ENCODE measurements around the gene TMEM176A.

Gene TMEM176A

GRCh38 chr7:150828384-150828783 lies 27.8 kb downstream of the TMEM176A start:
- Histone ChIP-seq H3K4me1 (ENCODE audit: control insufficient read depth, insufficient read depth, low read length) (peaks cover 21% of the 10 kb centered on the region), H3K9me3 (ENCODE audit: control insufficient read depth, low read length) (no peaks in the 10 kb centered on the region), H3K9ac (ENCODE audit: low read length) (no peak overlapping the region), H3K4me3 (ENCODE audit: low read length) (no peak overlapping the region), H3K27me3 (ENCODE audit: control insufficient read depth, insufficient read depth, low read length) (peaks cover 6% of the 10 kb centered on the region), H3K36me3 (ENCODE audit: control insufficient read depth, insufficient read depth, low read length) (no peaks in the 10 kb centered on the region)

- Histone ChIP-seq H3K27me3 (ENCODE audit: control insufficient read depth, insufficient read depth, low read length) (peaks cover 6% of the 10 kb centered on the region), H3K4me3 (ENCODE audit: low read length) (no peak overlapping the region), H3K4me1 (ENCODE audit: control insufficient read depth, insufficient read depth, low read length) (peaks cover 21% of the 10 kb centered on the region), H3K36me3 (ENCODE audit: control insufficient read depth, insufficient read depth, low read length) (no peaks in the 10 kb centered on the region), H3K9me3 (ENCODE audit: control insufficient read depth, low read length) (no peaks in the 10 kb centered on the region), H3K9ac (ENCODE audit: low read length) (no peak overlapping the region)
These were observed 28.9 kb downstream of the TMEM176A start for GRCh38 chr7:150829426-150829825.

DNA sequence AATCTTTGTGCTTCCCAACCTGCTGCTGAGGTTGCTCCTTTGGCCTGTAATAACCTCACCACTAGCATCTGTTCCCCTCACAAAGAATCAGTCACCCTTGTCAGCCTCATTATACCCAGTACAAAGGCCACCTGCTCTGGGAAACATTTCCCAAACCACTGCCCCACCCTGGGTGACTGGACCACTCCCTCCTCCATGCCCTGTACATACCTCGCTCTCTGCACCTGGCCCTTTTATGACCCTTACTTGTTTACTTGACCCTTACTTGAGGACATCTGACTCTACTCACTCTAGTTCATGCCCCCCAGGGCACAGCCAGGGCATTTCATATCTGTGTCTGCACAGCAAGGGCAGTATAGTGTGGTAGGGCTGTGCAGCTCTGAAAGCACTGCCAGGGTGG lies 30.4 kb downstream of the TMEM176A start:
- H3K9ac ChIP-seq (ENCODE audit: low read length), result no peak overlapping the region

DNA sequence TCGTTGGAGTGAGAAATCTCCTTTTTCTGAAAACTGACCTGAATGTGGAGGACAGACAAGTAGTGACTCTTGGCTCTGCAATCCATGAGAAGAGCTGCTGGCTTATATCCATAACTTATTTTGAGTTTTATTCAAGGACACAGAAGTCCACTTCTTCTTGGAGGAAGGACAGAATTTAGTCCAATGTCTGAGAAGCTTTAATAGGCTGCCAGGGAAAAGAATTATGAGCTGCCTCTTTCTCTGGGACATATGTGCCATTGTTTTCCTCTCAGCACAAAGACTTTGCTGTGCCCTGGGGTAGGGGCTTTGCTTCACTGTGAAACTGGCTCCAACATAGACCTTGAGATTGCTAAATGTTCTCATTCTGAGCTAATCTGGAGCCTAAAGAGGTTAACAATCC lies 31.3 kb downstream of the TMEM176A start:
- peaks cover 6% of the 10 kb centered on the region for H3K27me3 ChIP-seq (ENCODE audit: control insufficient read depth, insufficient read depth, low read length)
- H3K4me3 ChIP-seq (ENCODE audit: low read length), result no peak overlapping the region
- H3K4me1 ChIP-seq (ENCODE audit: control insufficient read depth, insufficient read depth, low read length), result peaks cover 13% of the 10 kb centered on the region
- no peaks in the 10 kb centered on the region for H3K9me3 ChIP-seq (ENCODE audit: control insufficient read depth, low read length)
- no peak overlapping the region for H3K9ac ChIP-seq (ENCODE audit: low read length)
- H3K36me3 ChIP-seq (ENCODE audit: control insufficient read depth, insufficient read depth, low read length), result no peaks in the 10 kb centered on the region

More for the DNA sequence above, 30.4 kb downstream of the TMEM176A start:
- Histone ChIP-seq H3K36me3 (ENCODE audit: control insufficient read depth, insufficient read depth, low read length) (no peaks in the 10 kb centered on the region), H3K4me3 (ENCODE audit: low read length) (no peak overlapping the region), H3K4me1 (ENCODE audit: control insufficient read depth, insufficient read depth, low read length) (peaks cover 21% of the 10 kb centered on the region), H3K27me3 (ENCODE audit: control insufficient read depth, insufficient read depth, low read length) (peaks cover 6% of the 10 kb centered on the region), H3K9me3 (ENCODE audit: control insufficient read depth, low read length) (no peaks in the 10 kb centered on the region)

DNA sequence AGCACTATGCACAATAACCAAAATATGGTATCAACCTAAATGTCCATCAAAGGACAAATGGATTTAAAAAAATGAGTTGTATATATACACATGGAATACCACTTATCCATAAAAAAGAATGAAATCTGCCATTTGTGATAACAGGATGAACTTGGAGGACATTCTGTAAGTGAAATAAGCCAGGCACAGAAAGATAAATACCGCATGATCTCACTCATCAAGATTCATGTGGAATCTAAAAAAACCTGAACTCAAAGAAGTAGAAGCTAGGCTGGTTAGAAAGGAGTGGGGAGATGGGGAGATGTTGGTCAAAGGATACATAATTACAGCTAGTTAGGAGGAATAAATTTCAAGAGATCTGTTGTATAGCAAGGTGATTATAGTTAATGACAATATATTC lies 34.5 kb downstream of the TMEM176A start:
- Histone ChIP-seq H3K4me3 (ENCODE audit: low read length) (no peak overlapping the region), H3K9ac (ENCODE audit: low read length) (no peak overlapping the region), H3K36me3 (ENCODE audit: control insufficient read depth, insufficient read depth, low read length) (no peaks in the 10 kb centered on the region), H3K27me3 (ENCODE audit: control insufficient read depth, insufficient read depth, low read length) (peaks cover 6% of the 10 kb centered on the region), H3K9me3 (ENCODE audit: control insufficient read depth, low read length) (no peaks in the 10 kb centered on the region), H3K4me1 (ENCODE audit: control insufficient read depth, insufficient read depth, low read length) (peaks cover 13% of the 10 kb centered on the region)

DNA sequence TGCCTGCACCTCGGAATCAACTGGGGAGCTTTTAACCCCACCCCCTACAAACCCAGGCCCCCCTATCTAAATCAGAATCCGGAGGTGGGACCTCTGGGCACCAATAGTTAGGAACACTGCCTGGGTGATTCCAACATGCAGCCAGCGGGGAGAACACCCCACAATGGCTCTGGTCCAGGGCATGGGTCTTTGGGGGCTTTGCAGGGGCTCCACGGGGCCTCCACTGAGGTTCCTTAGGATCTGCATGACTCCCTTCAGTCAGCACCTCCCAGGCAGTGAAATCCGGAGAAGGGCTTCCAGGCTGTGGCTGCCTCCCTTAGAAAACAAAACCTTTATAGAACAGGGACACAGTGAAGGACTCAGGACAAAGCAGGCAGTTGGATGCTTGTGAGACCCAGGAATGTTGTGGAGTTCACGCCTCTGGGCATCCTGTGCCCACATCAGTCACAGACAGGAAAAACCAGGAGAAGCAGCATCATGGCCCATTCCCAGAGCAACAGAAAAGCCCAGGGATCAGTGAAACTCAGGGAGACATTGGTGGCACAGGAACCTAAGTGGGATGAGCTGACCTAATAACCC lies 35.2 kb downstream of the TMEM176A start:
- H3K36me3 ChIP-seq (ENCODE audit: control insufficient read depth, insufficient read depth, low read length), result no peaks in the 10 kb centered on the region
- H3K9me3 ChIP-seq (ENCODE audit: control insufficient read depth, low read length), result no peaks in the 10 kb centered on the region
- no peak overlapping the region for H3K4me3 ChIP-seq (ENCODE audit: low read length)
- peaks cover 5% of the 10 kb centered on the region for H3K4me1 ChIP-seq (ENCODE audit: control insufficient read depth, insufficient read depth, low read length)
- H3K9ac ChIP-seq (ENCODE audit: low read length), result no peak overlapping the region
- H3K27me3 ChIP-seq (ENCODE audit: control insufficient read depth, insufficient read depth, low read length), result peaks cover 6% of the 10 kb centered on the region

GRCh38 chr7:150838965-150839650 lies 38.5 kb downstream of the TMEM176A start:
- Histone ChIP-seq H3K27me3 (ENCODE audit: control insufficient read depth, insufficient read depth, low read length) (no peaks in the 10 kb centered on the region), H3K9ac (ENCODE audit: low read length) (no peak overlapping the region), H3K9me3 (ENCODE audit: control insufficient read depth, low read length) (no peaks in the 10 kb centered on the region), H3K4me3 (ENCODE audit: low read length) (no peak overlapping the region), H3K4me1 (ENCODE audit: control insufficient read depth, insufficient read depth, low read length) (no peaks in the 10 kb centered on the region), H3K36me3 (ENCODE audit: control insufficient read depth, insufficient read depth, low read length) (no peaks in the 10 kb centered on the region)

GRCh38 chr7:150842018-150842417 lies 41.4 kb downstream of the TMEM176A start:
- Histone ChIP-seq H3K4me3 (ENCODE audit: low read length) (no peak overlapping the region), H3K27me3 (ENCODE audit: control insufficient read depth, insufficient read depth, low read length) (peaks cover 3% of the 10 kb centered on the region), H3K9ac (ENCODE audit: low read length) (no peak overlapping the region), H3K4me1 (ENCODE audit: control insufficient read depth, insufficient read depth, low read length) (no peaks in the 10 kb centered on the region), H3K9me3 (ENCODE audit: control insufficient read depth, low read length) (no peaks in the 10 kb centered on the region), H3K36me3 (ENCODE audit: control insufficient read depth, insufficient read depth, low read length) (no peaks in the 10 kb centered on the region)

GRCh38 chr7:150842716-150843115 lies 42.1 kb downstream of the TMEM176A start:
- Histone ChIP-seq H3K9ac (ENCODE audit: low read length) (no peak overlapping the region), H3K27me3 (ENCODE audit: control insufficient read depth, insufficient read depth, low read length) (peaks cover 6% of the 10 kb centered on the region), H3K4me3 (ENCODE audit: low read length) (no peak overlapping the region), H3K4me1 (ENCODE audit: control insufficient read depth, insufficient read depth, low read length) (no peaks in the 10 kb centered on the region), H3K9me3 (ENCODE audit: control insufficient read depth, low read length) (no peaks in the 10 kb centered on the region), H3K36me3 (ENCODE audit: control insufficient read depth, insufficient read depth, low read length) (no peaks in the 10 kb centered on the region)

GRCh38 chr7:150845421-150845861 lies 44.9 kb downstream of the TMEM176A start:
- H3K4me1 ChIP-seq (ENCODE audit: control insufficient read depth, insufficient read depth, low read length), result no peaks in the 10 kb centered on the region
- no peaks in the 10 kb centered on the region for H3K9me3 ChIP-seq (ENCODE audit: control insufficient read depth, low read length)
- H3K36me3 ChIP-seq (ENCODE audit: control insufficient read depth, insufficient read depth, low read length), result no peaks in the 10 kb centered on the region
- no peak overlapping the region for H3K9ac ChIP-seq (ENCODE audit: low read length)
- no peak overlapping the region for H3K4me3 ChIP-seq (ENCODE audit: low read length)
- peaks cover 6% of the 10 kb centered on the region for H3K27me3 ChIP-seq (ENCODE audit: control insufficient read depth, insufficient read depth, low read length)

DNA sequence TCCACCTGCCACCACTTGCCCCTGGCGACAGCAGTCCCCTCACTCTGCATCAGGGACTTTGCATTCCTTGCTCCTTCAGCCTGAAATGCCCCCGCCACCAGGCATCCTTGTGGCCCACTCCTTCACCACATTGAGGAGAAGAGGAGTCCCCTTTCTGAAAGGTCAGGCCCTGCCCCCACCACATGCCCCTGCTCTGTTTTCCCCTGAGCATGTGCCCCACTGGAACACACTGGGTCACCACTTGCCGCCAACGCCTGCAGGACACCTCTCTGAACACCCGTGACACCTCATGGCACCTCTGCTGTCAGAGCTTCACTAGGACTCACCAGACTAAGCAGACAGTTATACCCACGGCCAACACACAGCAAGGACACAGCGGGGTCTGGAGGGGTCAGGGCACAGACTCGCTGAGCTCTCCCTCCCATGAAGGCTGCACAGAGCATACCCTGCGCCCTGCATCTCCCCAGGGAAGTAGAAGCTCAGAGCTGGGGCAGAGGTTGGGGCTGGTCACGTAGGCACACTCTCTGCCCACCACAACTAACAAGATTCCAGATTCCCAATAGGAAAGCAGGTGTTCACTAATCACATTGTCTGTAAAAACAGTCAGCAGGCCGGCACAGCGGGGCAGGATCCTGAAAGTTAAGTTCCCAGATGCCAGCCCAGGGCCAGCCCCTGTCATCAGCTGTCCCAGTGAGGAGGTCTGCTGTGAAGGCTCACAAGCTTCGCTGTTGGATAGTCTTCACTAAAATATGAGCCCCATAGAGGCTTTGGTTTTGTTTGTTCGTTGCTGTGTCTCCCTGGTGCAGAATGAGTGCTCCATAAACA lies 45.9 kb downstream of the TMEM176A start:
- Histone ChIP-seq H3K9me3 (ENCODE audit: control insufficient read depth, low read length) (no peaks in the 10 kb centered on the region), H3K4me1 (ENCODE audit: control insufficient read depth, insufficient read depth, low read length) (peaks cover 1% of the 10 kb centered on the region), H3K36me3 (ENCODE audit: control insufficient read depth, insufficient read depth, low read length) (no peaks in the 10 kb centered on the region), H3K9ac (ENCODE audit: low read length) (no peak overlapping the region), H3K4me3 (ENCODE audit: low read length) (no peak overlapping the region), H3K27me3 (ENCODE audit: control insufficient read depth, insufficient read depth, low read length) (peaks cover 6% of the 10 kb centered on the region)

GRCh38 chr7:150847536-150847935 lies 47.0 kb downstream of the TMEM176A start:
- Histone ChIP-seq H3K36me3 (ENCODE audit: control insufficient read depth, insufficient read depth, low read length) (no peaks in the 10 kb centered on the region), H3K9me3 (ENCODE audit: control insufficient read depth, low read length) (no peaks in the 10 kb centered on the region), H3K9ac (ENCODE audit: low read length) (no peak overlapping the region), H3K4me1 (ENCODE audit: control insufficient read depth, insufficient read depth, low read length) (peaks cover 9% of the 10 kb centered on the region), H3K4me3 (ENCODE audit: low read length) (no peak overlapping the region), H3K27me3 (ENCODE audit: control insufficient read depth, insufficient read depth, low read length) (peaks cover 6% of the 10 kb centered on the region)

Measured in mucosa of stomach (tissue), 1 donor.